GM12801 (cell line): Measurements from ENCODE around the gene TPP1.

Experiments used
- CTCF ChIP-seq: IDR thresholded peaks from one replicate; pipeline ENCODE4 v1.5.1; 2011; ENCODE audit warnings: control low read depth; ENCODE audit not compliant: insufficient read length; ENCODE audit errors: extremely low read depth

The TPP1 gene

GRCh38 chr11:6646576-6646917 lies 27.3 kb upstream of the TPP1 start:
- no peak for TF ChIP-seq CTCF

GRCh38 chr11:6646071-6646470 lies 26.8 kb upstream of the TPP1 start:
- TF ChIP-seq CTCF, result no peak

GRCh38 chr11:6642957-6643356 lies 23.7 kb upstream of the TPP1 start:
- no peak for TF ChIP-seq CTCF

- TF ChIP-seq CTCF, result no peak
Measured at GRCh38 chr11:6640985-6641701, 21.9 kb upstream of the TPP1 start.

GRCh38 chr11:6640036-6640984 lies 21.1 kb upstream of the TPP1 start:
- no peak for TF ChIP-seq CTCF

- TF ChIP-seq CTCF, result no peak
Measured at GRCh38 chr11:6638429-6638828, 19.2 kb upstream of the TPP1 start.

- no peak for TF ChIP-seq CTCF
Measured at GRCh38 chr11:6637871-6638270, 18.6 kb upstream of the TPP1 start.
